Measurements from ENCODE around the gene LINGO3.

GRCh38 chr19:2312820-2313501 lies 5.0 kb upstream of the LINGO3 start:
- TF ChIP-seq CTCF (IDR thresholded peaks at IDR 0.05): no peak
- TF ChIP-seq POLR2A (IDR thresholded peaks at IDR 0.05): no peak
